ENCODE data around the gene IL17RE.

GRCh38 chr3:9889405-9889804, 13.2 kb upstream of the IL17RE start:
- TF ChIP-seq POLR2A (IDR thresholded peaks at IDR 0.05; ENCODE audit: low read depth) = no peak
- no peak for TF ChIP-seq POLR2AphosphoS5 (IDR thresholded peaks at IDR 0.05)

All from esophagus muscularis mucosa (tissue), 2 donors.